ENCODE data around the gene ZDHHC4.
A peak's percentile ranks its signal among the peaks of the same experiment; 100 is the strongest.
"Not testable (repeated sequence)": the region's sequence is repeated elsewhere in the genome, so short reads cannot be mapped to it uniquely, and the experiment has no call there.

The ZDHHC4 gene

GRCh38 chr7:6562106-6562505 lies 15.1 kb upstream of the ZDHHC4 start:
- DNase-seq (ENCODE audit: low read depth), result no peak

- DNase-seq (ENCODE audit: low read depth), result no peak
These were observed 13.1 kb upstream of the ZDHHC4 start for GRCh38 chr7:6563936-6564770.

GRCh38 chr7:6565655-6566054 lies 11.6 kb upstream of the ZDHHC4 start:
- no peak for DNase-seq (ENCODE audit: low read depth)

GRCh38 chr7:6567886-6568285 lies 9.4 kb upstream of the ZDHHC4 start:
- no peak for DNase-seq (ENCODE audit: low read depth)

GRCh38 chr7:6571160-6571779 lies 6.0 kb upstream of the ZDHHC4 start:
- DNase-seq (ENCODE audit: low read depth), result no peak

- DNase-seq (ENCODE audit: low read depth), result no peak
These were observed 1.8 kb upstream of the ZDHHC4 start for GRCh38 chr7:6575281-6576023.

- DNase-seq (ENCODE audit: low read depth), result no peak
These were observed 1.0 kb upstream of the ZDHHC4 start for GRCh38 chr7:6576024-6576866.

- not testable (repeated sequence) for DNase-seq (ENCODE audit: low read depth)
These were observed 336 bp upstream of the ZDHHC4 start for GRCh38 chr7:6576867-6577368.

- no peak for DNase-seq (ENCODE audit: low read depth)
These were observed 1.1 kb downstream of the ZDHHC4 start for GRCh38 chr7:6578114-6579084.

- no peak for DNase-seq (ENCODE audit: low read depth)
These were observed 2.2 kb downstream of the ZDHHC4 start for GRCh38 chr7:6579446-6579845.

GRCh38 chr7:6585746-6586432 lies 8.6 kb downstream of the ZDHHC4 start:
- not testable (repeated sequence) for DNase-seq (ENCODE audit: low read depth)

GRCh38 chr7:6588566-6588965 lies 11.3 kb downstream of the ZDHHC4 start:
- DNase-seq (ENCODE audit: low read depth), result no peak

GRCh38 chr7:6589151-6589828 lies 12.0 kb downstream of the ZDHHC4 start:
- no peak for DNase-seq (ENCODE audit: low read depth)

GRCh38 chr7:6589829-6590644 lies 12.8 kb downstream of the ZDHHC4 start, which contains the start of gene INTS15:
INTS15 (plus strand) TSS chr7:6590021; CDS start chr7:6590284, 263 bp downstream.
- DNase-seq (ENCODE audit: low read depth), result peak; percentile 58

- no peak for DNase-seq (ENCODE audit: low read depth)
These were observed 13.4 kb downstream of the ZDHHC4 start for GRCh38 chr7:6590645-6591110.

GRCh38 chr7:6600093-6600492 lies 22.8 kb downstream of the ZDHHC4 start:
- DNase-seq (ENCODE audit: low read depth), result no peak

- no peak for DNase-seq (ENCODE audit: low read depth)
These were observed 27.2 kb downstream of the ZDHHC4 start for GRCh38 chr7:6604458-6604857.
